K562 (cell line): ENCODE measurements around the gene LIN28B.

ENCODE experiments used
- PHTF2 ChIP-seq: fragments of 250-450 bp; sonication (Bioruptor Pico); IDR thresholded peaks from 2 replicates; pipeline ENCODE4 v1.5.0; 2021; ENCODE audit warnings: mild to moderate bottlenecking
- STAT5B ChIP-seq: fragments of 250-450 bp; sonication (Bioruptor Pico); IDR thresholded peaks from 2 replicates; pipeline ENCODE4 v1.8.0; 2021; ENCODE audit warnings: mild to moderate bottlenecking, inconsistent platforms
- TAF1 ChIP-seq: IDR thresholded peaks from 2 replicates; pipeline ENCODE4 v1.6.1; 2011; ENCODE audit warnings: mild to moderate bottlenecking, low read length, moderate library complexity; ENCODE audit not compliant: insufficient read depth, control insufficient read depth, severe bottlenecking; ENCODE audit errors: extremely low read depth
- ZNF133 ChIP-seq: fragments of 250-450 bp; sonication (Bioruptor Pico); IDR thresholded peaks from 2 replicates; pipeline ENCODE4 v1.4.0; 2020; ENCODE audit warnings: mild to moderate bottlenecking
- TF ChIP-seq, protein P1 (sequence below): sonication (generic); formaldehyde crosslinking; IDR thresholded peaks from 2 replicates; pipeline ENCODE4 v1.8.0; 2023; ENCODE audit warnings: mild to moderate bottlenecking, missing genetic modification reagents
- TF ChIP-seq, protein P2 (sequence below), 3 experiments: IDR thresholded peaks in 2 of 3; conservative IDR thresholded peaks in 1 of 3; 2 replicates each; pipeline ENCODE4 v1.5.1; 2011 to 2012; ENCODE audit warnings: low read length in 3 of 3, mild to moderate bottlenecking in 3 of 3, control low read depth in 2 of 3, improper control_type of control experiment in 1 of 3, inconsistent platforms in 1 of 3, low read depth in 1 of 3, mixed read lengths in 1 of 3, moderate library complexity in 1 of 3; ENCODE audit not compliant: insufficient read depth in 2 of 3

DNA sequence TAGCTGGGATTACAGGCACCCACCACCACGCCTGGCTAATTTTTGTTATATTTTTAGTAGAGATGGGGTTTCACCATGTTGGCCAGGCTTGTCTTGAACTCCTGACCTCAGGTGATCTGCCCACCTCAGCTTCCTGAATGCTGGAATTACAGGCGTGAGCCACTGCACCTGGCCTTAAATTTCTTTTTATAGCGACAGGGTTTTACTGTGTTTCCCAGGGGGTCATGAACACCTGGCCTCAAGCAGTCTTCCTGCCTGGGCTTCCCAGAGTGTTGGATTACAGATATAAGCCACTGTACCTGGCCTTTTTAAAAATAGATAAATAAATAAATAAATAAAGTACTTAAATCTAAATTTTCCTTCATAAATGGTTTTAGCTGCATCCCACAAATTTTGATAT is 57.5 kb downstream of the LIN28B start:
- TF ChIP-seq, protein P1, sequence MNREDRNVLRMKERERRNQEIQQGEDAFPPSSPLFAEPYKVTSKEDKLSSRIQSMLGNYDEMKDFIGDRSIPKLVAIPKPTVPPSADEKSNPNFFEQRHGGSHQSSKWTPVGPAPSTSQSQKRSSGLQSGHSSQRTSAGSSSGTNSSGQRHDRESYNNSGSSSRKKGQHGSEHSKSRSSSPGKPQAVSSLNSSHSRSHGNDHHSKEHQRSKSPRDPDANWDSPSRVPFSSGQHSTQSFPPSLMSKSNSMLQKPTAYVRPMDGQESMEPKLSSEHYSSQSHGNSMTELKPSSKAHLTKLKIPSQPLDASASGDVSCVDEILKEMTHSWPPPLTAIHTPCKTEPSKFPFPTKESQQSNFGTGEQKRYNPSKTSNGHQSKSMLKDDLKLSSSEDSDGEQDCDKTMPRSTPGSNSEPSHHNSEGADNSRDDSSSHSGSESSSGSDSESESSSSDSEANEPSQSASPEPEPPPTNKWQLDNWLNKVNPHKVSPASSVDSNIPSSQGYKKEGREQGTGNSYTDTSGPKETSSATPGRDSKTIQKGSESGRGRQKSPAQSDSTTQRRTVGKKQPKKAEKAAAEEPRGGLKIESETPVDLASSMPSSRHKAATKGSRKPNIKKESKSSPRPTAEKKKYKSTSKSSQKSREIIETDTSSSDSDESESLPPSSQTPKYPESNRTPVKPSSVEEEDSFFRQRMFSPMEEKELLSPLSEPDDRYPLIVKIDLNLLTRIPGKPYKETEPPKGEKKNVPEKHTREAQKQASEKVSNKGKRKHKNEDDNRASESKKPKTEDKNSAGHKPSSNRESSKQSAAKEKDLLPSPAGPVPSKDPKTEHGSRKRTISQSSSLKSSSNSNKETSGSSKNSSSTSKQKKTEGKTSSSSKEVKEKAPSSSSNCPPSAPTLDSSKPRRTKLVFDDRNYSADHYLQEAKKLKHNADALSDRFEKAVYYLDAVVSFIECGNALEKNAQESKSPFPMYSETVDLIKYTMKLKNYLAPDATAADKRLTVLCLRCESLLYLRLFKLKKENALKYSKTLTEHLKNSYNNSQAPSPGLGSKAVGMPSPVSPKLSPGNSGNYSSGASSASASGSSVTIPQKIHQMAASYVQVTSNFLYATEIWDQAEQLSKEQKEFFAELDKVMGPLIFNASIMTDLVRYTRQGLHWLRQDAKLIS (CRISPR knock-in tag), result no peak
- TF ChIP-seq TAF1 (no peak), PHTF2 (CRISPR knock-in tag) (no peak), STAT5B (CRISPR knock-in tag) (no peak), ZNF133 (CRISPR knock-in tag) (no peak)
- TF ChIP-seq, protein P2, sequence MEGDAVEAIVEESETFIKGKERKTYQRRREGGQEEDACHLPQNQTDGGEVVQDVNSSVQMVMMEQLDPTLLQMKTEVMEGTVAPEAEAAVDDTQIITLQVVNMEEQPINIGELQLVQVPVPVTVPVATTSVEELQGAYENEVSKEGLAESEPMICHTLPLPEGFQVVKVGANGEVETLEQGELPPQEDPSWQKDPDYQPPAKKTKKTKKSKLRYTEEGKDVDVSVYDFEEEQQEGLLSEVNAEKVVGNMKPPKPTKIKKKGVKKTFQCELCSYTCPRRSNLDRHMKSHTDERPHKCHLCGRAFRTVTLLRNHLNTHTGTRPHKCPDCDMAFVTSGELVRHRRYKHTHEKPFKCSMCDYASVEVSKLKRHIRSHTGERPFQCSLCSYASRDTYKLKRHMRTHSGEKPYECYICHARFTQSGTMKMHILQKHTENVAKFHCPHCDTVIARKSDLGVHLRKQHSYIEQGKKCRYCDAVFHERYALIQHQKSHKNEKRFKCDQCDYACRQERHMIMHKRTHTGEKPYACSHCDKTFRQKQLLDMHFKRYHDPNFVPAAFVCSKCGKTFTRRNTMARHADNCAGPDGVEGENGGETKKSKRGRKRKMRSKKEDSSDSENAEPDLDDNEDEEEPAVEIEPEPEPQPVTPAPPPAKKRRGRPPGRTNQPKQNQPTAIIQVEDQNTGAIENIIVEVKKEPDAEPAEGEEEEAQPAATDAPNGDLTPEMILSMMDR (IDR thresholded peaks at IDR 0.05 in 2 of 3, conservative IDR thresholded peaks at IDR 0.05 in 1 of 3; ENCODE audit: insufficient read depth in 2 of 3, low read depth in 1 of 3, low read length in 3 of 3), result no peak
